ENCODE results near the gene COL15A1. TPM values are rescaled to one million over a fixed set of nuclear protein-coding genes. Genes with fewer than 3 reads are reported as not detected.

Gene COL15A1
- polyA plus RNA-seq, 4 donors: 25.2 to 85.4 (median 33.0) TPM

DNA sequence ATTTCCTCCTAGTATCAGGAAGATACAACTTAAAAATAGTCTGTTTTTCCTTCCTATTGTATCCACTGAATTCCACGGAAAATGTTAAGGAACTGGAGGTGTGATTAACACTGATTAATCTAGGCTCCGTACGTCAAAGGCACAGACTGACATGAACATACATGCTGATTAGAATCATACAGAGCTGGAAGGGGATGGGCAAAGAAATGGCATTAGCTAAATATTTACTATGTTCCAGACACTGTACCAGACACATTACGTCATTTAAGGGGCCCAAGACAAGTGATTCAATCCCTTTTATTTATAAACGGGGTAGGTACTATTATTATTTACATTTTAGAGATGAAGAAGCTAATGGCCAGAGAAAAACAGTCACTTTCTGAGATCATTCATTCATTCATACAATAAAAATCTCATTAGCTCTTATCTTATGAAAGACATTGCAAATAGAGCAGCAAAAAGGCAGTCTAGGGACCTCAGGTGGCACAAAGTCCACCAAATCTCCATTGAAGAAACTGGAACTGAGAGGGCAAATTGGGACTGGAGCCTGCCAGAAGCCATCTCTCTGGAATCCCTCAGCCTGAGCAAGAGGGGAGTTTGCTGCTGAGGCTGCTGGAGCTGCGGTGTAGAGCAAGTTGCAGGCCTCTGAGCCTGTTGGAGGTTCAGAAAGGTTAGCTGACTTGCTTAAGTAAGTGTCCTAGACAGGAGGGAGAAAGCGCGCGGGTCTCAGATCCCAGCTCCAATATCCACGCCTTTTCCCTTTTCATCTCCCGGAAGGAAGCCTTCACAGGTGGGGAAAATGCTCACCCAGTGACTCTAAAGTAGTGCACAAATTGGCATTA is 159.6 kb downstream of the COL15A1 start:
- DNase-seq (ENCODE audit: low read depth in 4 of 4, low spot score in 3 of 4): no peak

DNA sequence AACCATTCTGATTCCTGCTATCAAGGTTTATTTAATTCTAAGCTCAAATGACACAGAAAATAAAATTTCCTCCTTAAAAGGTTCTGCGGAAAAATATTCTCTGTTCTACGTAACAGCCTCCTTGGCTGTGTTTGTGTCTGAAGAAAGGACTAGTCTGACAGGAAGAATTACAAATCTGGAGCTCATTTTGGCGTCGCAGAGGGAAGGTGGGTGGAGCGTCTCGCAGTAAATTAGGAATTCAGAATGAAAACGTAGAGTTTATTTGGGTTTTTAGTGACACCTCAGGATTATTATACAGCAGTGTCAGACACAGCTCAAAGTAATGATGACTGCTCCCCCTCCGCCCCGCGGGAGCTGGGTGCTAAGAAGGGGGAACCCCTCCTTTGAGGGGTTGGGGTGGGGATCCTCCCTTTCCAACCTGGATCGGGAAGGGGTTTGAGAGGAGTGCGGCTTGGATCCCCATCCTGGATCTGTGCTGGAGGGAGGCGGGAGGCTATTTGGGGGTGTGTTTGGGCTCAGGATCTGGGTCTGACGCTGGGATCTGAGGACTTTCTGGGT is 160.3 kb downstream of the COL15A1 start:
- no peak for DNase-seq (ENCODE audit: low read depth in 4 of 4, low spot score in 3 of 4)

DNA sequence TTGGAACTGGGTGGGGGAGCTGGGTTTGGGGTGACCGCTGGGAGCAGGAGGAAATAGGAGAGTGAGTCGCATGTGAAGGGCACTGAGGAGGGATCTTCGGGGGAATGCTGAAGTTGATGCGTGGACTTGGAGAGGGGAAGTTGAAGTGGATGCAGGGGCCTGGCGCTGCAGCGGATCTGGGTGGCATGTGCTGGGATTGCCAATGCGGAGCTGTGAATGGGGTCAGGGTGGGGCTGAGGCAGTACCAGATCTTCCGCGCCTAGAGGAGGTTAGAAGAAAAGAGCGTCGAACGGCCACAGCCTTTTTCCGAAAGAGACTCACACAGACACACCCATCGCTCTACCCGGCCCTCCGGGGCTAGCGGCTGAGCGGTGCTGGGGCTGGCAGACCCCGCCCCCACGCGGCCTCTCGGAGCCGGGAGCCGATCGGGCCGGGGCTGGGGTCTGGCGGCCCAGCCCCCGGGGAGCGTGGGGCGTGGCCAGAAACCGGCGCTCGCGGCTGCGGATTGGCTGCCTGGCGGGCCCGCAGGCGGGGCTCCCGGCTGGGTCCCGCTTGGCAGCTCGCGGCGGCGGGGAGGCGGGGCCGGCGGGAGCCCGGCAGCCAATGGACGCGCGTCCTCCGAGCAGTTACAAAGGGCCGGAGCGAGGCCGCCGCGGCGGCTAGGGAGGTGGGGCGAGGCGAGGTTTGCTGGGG is 160.9 kb downstream of the COL15A1 start, which contains the start of gene TGFBR1:
TGFBR1 (plus strand) TSS at position 655 of the 693 bp plus-strand sequence. CDS start 93 bp downstream, outside the sequence.
- DNase-seq (ENCODE audit: low read depth in 4 of 4, low spot score in 3 of 4): peak; percentile 74 to 87 (median 86)

DNA sequence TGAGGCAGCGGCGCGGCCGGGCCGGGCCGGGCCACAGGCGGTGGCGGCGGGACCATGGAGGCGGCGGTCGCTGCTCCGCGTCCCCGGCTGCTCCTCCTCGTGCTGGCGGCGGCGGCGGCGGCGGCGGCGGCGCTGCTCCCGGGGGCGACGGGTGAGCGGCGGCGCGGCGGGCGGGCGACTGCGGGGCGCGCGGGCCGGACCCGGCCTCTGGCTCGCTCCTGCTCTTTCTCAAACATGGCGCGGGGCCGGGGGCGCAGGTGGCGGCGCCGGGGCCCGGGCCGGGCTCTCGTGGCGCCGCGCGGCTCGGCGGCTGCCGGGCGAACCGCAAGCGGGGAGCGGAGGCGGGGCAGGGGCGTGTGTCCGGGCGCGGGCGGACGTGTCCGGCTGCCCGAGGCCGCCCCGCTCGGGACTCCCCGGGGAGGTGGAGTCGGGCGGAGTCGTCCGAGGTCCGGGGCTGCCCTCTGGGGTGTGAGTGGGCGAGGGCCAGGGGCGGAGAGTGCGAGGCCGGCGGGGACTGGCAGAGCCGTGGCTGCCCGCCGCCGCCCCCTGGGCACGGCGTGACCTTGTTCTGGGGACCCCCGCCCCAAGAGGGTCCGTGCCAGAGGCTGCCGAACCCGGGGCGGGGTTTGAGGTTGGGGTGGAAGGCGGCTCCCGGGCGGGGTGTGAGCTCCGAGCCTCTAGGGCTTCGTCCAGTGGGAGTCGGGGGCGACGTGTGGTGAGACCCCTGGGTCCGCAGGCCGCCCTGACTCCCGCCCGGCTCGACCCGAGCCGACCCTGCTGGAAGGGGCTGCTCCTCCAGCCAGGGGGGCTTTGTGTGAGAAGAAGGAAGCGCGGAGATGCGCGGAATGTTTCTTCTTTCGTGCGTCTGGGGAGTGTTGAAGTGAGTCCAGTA is 161.7 kb downstream of the COL15A1 start:
- DNase-seq (ENCODE audit: low read depth in 4 of 4, low spot score in 3 of 4): peak in 2 of 4 donors; percentile 18 to 31

DNA sequence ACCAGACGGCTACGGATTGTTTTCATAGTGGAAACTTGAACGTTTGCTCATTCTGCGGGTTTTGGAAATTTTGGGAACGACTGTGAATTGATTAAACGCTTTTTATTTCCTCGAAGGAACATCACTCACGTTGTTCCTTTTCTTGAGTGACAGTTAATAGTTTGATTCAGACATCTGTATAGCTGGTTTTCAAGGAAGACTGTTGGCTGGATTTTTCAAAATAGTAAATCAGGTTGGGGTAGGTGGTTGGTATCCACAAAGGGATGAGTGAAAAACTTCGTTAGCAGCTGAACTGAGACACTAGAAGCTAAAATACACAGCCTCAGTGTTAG is 162.3 kb downstream of the COL15A1 start:
- DNase-seq (ENCODE audit: low read depth in 4 of 4, low spot score in 3 of 4): no peak

DNA sequence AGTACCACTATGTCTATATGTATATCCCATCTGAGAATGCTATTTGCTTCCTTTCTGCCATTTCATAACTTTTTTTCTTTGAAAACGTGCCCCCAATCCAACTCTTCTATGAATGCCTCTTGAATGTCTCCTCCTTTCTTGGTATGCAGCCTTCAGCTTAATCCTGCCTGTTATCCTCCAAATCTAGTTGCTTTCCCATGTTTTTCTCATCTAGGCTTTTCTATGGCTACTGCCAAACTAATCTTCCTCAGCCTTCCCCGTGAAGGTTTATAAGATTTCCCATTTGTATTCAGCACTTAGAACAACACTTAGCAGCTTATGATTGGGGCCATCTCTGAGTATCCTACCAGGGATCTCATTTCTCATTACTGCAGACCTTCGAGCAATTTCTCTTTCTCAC is 163.7 kb downstream of the COL15A1 start:
- DNase-seq (ENCODE audit: low read depth in 4 of 4, low spot score in 3 of 4): no peak

DNA sequence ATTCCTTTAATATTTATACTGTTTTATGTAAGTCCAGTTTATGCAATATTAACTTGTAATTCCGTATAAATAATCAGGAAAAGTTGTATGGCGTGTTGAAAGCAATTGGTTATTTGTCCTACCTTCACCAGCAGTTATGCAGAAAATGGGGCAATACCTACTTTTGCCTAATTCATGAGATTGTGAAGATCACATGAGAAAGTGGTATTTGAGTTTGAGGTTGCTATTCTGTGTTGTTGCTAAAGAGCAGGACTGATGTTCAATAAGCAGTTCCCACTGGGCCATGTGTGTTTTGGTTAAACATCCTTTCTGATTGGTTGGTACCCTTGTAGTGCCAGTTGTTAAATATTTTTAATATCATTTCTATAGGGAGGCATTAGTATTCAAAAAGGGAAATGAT is 164.4 kb downstream of the COL15A1 start:
- DNase-seq (ENCODE audit: low read depth in 4 of 4, low spot score in 3 of 4): no peak

DNA sequence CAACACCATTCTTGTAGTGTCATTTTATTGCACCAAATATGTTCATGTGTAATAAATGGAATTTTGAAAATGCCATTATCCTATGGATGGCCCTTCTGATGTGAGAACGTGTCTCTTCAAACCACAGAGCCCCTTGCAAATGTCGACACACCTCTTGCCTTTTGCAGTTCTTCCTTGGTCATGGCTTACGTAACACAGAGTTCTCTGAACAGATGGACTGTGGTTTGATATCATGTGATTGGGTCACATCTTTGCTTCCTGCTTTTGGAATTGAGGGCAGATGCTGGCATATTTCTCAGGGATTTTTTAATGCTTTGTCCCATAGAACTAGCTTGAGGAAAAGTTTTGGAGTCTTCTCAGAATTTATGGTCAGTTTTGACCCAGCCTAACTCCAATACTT is 165.8 kb downstream of the COL15A1 start:
- no peak for DNase-seq (ENCODE audit: low read depth in 4 of 4, low spot score in 3 of 4)

DNA sequence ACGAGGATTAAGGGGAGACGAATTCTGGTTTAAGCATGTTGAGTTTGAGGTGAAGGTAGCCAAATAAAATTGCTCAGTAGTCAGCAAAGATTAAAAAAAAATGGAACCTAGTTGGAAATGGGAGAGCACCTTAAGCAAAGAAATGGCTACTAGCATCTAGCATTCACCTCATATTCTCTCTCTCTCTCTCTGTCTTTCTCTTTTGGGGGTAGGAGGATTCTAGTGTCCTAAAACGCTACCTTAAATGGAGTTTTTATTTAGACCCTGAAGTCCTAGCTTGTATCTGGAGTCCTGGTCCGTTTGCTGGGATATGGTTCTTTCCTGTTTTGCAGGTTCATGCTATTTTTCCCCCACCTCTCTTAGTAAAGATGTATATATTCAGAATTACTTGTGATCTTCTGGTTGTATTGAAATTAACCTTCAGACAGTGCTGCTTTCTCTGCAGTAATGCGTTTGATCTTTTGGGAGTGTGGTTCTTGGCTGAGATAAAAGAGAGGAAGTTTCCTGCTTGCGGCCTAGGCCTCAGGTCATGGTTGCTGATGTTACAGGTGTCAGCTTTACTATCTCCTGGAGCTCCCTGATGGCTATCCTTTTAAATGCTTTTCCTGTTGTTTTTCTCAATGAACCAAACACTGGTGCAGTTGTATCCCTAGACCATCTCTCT is 169.2 kb downstream of the COL15A1 start:
- no peak for DNase-seq (ENCODE audit: low read depth in 4 of 4, low spot score in 3 of 4)

DNA sequence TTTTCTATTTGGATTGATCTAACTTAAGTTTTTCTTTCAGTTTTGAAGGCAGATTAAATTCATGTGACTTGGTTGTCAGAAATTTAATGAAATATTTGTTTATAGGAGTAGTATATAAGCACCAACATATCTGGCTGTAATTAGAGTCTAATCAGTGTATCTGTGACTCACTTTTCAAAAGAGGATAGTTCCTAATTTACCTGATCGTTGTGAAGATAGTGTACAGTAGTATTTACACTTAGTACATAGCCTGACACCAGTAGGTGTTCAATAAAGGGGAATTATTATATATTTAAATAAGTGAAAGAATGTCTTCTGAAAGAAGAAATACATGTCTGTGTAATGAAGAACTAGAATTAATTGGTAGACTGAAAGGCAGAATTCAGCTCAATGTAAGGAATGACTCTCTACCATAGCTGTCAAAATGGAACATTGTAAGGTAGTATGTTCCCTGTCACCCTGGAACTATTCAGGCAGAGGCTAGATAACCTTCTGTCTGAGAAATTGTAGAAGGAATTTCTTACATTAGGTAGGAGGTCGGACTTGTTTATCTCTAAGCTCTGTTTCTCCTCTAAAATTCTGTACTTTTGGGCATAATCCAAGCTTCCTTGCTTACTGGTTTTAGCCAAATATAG is 169.8 kb downstream of the COL15A1 start:
- no peak for DNase-seq (ENCODE audit: low read depth in 4 of 4, low spot score in 3 of 4)

DNA sequence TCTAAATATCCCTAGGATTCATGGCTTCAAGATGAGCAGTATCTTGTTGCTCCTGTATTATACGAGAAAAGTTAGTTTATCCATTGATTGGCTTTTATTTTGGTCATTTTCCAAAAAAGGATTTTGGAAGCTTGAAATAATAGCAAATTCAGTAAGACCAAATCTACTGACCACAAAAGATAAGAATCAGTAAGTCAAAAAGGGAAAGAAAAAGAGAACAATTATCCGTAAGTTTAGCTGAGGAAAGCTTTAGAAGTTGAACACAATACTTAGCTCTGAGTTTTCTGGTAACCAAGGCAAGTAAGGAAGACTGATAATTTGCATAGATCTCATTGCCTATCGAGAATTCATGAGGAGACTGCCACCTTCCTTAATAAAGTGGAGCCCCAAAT is 170.3 kb downstream of the COL15A1 start:
- DNase-seq (ENCODE audit: low read depth in 4 of 4, low spot score in 3 of 4): no peak

DNA sequence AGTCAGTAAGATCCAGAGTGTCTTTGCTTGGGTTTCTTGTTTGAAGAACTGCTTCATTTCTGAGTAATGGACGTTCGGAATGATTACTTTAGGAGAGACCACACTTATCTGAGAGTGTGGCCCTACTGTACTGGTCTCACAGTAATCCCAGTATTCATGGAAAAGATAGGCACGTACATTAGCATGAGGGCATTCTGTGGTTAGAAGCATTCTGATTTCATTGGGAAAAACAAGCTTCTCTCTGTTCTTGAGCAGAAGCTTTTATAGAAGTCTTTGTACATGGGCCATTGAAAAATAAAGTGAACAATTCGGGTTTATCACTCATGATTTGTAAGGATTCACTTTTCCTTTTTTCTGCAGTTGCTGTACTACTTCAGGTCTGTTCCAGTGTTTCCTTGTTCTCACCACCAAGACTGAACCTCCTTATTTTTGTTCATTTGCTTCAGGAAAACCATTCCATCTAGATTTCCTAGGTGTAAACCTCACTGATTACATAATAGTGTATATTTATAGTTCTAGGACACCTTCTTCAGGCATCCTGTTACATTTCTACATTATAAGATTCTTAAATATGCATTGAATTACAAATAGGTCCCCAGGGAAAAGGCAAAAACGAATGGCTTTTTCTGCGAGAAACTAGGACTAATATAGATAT is 171.3 kb downstream of the COL15A1 start:
- no peak for DNase-seq (ENCODE audit: low read depth in 4 of 4, low spot score in 3 of 4)

DNA sequence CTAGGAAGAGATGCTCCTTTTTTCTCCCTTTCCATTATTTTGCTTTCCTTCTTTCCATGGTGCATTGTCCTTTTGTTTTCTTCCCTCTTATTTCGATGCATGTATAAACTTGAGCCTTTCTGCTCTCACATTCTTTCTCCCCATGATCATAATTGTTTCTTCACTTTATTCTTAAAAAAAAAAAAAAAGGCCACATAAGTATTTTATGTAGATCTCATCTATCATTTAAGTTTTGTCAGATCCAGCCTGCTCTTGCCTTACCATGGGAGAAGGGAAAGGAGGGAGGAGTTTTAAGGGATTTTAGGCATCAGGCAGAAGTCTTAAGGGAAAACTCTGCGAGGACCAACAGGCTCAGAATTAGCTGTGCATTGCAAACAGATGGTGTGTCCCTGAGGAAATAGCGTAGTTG is 172.3 kb downstream of the COL15A1 start:
- DNase-seq (ENCODE audit: low read depth in 4 of 4, low spot score in 3 of 4): no peak

DNA sequence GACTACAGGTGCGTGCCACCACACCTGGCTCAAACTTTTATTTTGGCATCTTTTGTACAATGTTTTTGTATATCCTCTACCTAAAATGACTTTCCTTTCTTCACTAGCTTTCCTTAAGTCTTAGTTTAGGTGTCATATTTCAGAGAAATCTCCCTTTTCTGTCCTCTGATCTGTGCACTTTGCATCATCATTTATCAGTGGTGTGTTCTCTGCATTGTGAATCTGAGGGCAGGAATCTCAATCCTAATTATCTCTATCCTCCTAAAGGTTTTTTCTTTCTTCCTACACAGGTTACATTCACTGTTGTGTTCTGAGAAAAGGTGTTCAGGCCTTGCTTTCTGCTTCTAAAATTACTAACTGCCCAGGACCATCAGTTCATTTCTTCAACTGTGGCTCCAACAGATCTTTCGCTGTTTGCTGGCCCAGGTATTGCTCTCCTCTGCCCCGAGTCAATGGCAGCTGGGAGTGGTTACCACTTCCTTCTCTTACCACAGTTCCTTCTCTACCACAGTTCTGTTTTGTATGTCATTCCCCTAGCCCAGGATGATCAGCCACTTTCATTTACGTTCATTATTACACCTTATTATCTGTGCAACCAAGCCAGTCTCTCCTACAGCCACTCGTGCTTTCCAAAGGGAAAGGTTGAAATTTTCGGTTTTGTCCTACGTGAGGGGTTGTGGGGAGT is 175.2 kb downstream of the COL15A1 start:
- no peak for DNase-seq (ENCODE audit: low read depth in 4 of 4, low spot score in 3 of 4)

DNA sequence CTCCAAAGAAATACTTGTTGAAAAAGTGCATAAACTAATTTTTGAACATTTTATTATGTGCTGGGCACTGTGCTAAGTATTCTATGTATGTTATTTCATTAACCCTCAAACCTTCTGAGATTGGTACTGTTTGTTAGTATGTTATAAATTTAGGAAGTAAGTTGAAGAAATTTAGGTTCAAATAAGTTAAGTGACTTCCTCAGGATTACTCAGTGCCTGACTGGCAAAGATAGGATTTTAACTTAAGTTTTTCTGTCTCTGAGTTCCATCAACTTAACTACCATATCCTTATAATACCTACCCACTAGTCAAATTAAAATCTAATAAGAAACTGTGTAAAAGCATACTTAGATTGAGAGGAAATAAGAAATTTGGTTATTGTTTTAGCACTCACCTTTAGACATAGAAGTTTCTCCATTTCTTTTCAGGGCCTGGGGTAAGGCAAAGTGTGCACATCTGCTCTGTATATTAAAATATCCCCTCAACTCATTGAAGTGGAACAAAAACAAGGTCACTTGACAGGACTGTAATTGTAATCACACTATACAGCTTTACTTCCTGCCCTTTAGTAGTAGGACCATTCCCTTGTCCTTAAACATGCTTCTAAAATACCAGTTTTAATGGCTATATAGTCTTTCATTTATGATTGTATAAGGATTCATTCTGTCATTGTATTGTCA is 176.4 kb downstream of the COL15A1 start:
- DNase-seq (ENCODE audit: low read depth in 4 of 4, low spot score in 3 of 4): no peak

Measured in left renal pelvis (tissue), 4 donors.